HG03280 (cell line): ENCODE data around the gene AMOTL1.

Experiments
- ATAC-seq: cut with Tn5 transposase; IDR thresholded peaks from one replicate; pipeline ENCODE4 v1.9.1; 2021; ENCODE audit warnings: mild to moderate bottlenecking, moderate library complexity; ENCODE audit not compliant: unreplicated experiment

The AMOTL1 gene

DNA sequence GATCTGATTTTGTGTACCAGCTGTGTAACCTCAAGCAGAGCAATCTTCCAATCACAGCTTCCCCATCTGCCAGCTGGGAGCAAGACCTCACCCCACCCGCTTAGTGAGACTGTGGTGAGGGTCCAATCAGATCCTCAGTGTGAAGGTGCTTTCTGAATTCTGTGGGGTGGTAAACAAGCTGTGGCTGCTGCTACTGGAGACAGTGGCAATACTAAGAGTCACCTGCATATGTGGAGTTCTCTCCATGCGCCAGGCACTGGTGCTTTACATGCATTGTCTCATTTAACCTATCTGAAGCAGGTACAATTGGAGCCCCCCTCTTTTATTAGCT lies 154.8 kb downstream of the AMOTL1 start:
- no peak for ATAC-seq

DNA sequence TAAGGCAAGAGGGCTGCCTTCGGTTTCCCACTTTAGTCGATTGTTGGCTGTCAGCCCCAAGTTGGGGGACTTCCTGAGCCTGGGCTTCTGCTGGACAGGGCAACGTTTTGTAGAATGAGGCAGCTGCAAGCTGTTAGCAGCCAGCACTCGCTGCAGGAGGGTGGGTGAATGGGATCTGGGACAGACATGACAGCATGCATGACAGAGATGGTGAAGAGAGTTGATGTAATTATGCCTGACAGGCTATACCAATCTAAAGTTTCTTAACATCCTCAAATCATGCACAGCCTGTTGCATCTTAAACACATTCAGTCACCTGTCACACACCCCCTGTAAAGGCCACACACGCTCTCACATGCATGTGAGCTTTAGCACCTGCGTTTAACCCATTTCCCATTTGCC lies 156.0 kb downstream of the AMOTL1 start:
- ATAC-seq = no peak

DNA sequence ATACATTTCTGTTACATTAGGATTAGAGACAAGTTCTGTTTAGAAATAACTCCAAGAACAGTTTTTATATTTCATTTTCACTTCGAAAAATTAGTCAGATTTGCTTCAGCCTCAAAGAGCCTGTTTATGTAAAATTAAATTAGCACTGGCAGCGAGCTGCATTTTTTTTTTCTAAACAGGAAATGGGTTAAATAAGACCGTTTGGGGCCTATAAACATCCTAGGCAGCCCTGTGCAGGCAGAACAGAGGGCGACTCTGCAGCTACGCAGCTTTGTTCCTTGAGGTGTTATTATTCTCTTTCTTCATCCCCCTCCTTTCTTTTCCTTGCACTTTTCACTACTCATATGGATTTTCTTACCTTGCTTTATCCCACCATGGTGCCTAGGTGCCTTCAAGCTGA lies 156.5 kb downstream of the AMOTL1 start:
- no peak for ATAC-seq

DNA sequence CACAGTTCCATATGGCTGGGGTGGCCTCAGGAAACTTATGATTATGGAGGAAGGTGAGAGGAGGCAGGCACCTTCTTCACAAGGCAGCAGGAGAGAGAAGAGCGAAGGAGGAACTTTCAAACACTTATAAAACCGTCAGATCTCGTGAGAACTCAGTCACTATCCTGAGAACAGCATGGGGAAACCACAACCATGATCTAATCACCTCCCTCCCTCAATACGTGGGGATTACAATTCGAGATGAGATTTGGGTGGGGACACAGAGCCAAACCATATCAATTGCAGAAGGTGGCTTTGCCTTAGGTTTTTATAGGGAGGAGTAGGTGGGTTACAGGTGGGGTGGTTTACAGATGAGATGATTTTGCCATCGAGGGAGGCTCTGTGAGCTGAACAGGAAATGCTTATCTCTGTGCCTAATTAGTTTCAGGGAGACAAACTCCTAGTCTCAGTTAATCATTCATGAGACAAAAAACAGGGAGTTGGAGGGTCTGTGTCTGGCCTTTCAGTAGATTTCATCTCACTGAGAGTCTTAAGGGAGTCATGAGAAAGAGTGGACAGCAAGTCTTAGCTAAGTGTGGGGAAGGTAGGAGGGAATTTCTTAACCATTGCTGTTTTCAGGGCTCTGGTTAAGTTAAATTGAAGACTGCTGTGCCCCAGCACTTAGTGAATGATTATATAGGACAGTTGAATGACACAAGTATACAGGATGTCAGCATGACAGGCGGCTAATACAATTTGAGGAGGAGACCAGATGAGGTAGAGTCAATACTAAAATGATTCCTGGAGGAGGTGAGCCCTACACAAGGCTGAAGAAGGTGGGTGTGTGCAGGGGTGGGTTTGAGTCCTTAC lies 157.5 kb downstream of the AMOTL1 start:
- no peak for ATAC-seq

DNA sequence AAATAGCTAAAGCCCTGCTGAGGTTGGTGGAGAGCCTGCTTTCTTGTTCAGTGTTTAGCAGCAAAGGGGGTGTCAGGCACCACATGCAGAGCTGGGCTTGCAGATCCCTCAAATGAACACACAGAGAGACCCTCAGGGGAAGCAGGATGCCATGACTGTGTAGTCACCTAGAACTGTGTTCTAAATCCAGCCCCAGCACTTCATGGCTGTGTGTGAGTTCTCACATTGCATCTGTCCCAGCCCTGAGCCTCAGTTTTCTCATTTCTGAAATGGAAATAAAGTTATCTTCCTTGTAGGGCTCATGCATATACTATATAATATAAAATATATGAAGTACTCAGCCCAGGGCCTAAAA lies 158.1 kb downstream of the AMOTL1 start:
- no peak for ATAC-seq
